ENCODE measurements around the gene FUOM. TPM values are rescaled to one million over a fixed set of nuclear protein-coding genes. Genes with fewer than 3 reads are reported as not detected.

Gene FUOM
- total RNA-seq, 1 experiment from 2014 or later = 33.3 TPM

DNA sequence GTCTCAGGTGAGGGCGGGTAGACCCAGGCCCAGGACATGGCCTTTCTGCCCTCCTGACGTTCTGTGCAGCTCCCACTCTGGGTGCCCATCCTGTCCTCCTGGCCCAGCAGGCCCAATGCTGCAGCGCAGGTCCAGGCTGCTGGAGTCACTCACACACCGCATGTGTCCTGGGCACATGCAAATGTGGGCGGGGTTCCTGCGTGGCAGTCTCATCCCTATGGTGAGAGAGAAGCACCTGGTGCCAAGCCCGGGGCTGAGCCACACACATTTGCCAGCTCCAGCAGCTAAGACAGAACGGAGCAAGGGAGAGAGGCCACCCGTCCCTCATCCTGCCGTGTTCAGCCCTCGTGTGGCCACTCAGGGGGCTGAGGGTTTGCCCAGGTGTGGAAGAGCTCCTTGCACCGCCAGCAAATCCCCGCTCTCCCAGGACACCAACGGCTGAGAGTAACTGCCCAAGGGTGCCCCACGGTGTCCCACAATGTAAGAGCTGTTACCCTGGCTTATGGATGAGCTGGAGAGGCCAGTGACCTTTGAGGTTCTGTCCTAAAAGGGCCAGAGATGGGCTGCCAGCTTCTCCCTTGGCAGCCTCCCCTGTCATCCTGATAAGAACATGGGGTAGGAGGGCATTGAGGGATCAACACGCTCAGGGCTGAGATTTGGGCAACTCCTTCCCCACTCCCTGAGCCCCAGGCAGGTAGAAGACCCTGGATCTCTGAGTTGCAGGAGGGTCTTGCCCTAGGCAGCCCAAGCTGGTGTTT is 4.4 kb downstream of the FUOM start:
- ChIA-PET CTCF (no interaction called here), POLR2A (ENCODE audit: unreplicated experiment) (no interaction called here)
- Histone ChIP-seq H3K9me3 (ENCODE audit: low read length) (no peaks in the 10 kb centered on the region), H3K79me2 (ENCODE audit: low read length) (no peaks in the 10 kb centered on the region), H3K27ac (ENCODE audit: low read length) (no peak overlapping the region), H2AFZ (ENCODE audit: low read length) (no peak overlapping the region), H3F3A (ENCODE audit: low read length, unreplicated experiment) (no peaks in the 10 kb centered on the region), H3K9me2 (replicated peaks; ENCODE audit: low read length) (no peaks in the 10 kb centered on the region), H3K9ac (ENCODE audit: low read length) (no peak overlapping the region), H3K36me3 (ENCODE audit: low read depth, low read length) (no peaks in the 10 kb centered on the region), H3K4me2 (ENCODE audit: low read length) (no peak overlapping the region), H3K27me3 (ENCODE audit: low read length) (no peaks in the 10 kb centered on the region), H3K4me1 (ENCODE audit: insufficient read depth, low read length) (0 out of 2 replicates have a peak, but pooled peaks cover 4% of the 10 kb centered on the region), H3K4me3 (ENCODE audit: low read length) (no peak overlapping the region), H4K20me1 (ENCODE audit: low read length) (no peaks in the 10 kb centered on the region)
- no TSS peak for BruUV-seq (replicated peaks)
- intact Hi-C loops (cut with micrococcal nuclease) = no loop called here
- no peak for TF ChIP-seq EZH2phosphoT487 (IDR thresholded peaks at IDR 0.05; ENCODE audit: borderline replicate concordance, low read length)
- TF ChIP-seq, protein P1, sequence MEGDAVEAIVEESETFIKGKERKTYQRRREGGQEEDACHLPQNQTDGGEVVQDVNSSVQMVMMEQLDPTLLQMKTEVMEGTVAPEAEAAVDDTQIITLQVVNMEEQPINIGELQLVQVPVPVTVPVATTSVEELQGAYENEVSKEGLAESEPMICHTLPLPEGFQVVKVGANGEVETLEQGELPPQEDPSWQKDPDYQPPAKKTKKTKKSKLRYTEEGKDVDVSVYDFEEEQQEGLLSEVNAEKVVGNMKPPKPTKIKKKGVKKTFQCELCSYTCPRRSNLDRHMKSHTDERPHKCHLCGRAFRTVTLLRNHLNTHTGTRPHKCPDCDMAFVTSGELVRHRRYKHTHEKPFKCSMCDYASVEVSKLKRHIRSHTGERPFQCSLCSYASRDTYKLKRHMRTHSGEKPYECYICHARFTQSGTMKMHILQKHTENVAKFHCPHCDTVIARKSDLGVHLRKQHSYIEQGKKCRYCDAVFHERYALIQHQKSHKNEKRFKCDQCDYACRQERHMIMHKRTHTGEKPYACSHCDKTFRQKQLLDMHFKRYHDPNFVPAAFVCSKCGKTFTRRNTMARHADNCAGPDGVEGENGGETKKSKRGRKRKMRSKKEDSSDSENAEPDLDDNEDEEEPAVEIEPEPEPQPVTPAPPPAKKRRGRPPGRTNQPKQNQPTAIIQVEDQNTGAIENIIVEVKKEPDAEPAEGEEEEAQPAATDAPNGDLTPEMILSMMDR (conservative IDR thresholded peaks at IDR 0.05; ENCODE audit: low read depth, low read length) = no peak
- TF ChIP-seq EZH2 (IDR thresholded peaks at IDR 0.05; ENCODE audit: low read length, unreplicated experiment) = no peak
- no peak for ATAC-seq
- DNase-seq = no peak

DNA sequence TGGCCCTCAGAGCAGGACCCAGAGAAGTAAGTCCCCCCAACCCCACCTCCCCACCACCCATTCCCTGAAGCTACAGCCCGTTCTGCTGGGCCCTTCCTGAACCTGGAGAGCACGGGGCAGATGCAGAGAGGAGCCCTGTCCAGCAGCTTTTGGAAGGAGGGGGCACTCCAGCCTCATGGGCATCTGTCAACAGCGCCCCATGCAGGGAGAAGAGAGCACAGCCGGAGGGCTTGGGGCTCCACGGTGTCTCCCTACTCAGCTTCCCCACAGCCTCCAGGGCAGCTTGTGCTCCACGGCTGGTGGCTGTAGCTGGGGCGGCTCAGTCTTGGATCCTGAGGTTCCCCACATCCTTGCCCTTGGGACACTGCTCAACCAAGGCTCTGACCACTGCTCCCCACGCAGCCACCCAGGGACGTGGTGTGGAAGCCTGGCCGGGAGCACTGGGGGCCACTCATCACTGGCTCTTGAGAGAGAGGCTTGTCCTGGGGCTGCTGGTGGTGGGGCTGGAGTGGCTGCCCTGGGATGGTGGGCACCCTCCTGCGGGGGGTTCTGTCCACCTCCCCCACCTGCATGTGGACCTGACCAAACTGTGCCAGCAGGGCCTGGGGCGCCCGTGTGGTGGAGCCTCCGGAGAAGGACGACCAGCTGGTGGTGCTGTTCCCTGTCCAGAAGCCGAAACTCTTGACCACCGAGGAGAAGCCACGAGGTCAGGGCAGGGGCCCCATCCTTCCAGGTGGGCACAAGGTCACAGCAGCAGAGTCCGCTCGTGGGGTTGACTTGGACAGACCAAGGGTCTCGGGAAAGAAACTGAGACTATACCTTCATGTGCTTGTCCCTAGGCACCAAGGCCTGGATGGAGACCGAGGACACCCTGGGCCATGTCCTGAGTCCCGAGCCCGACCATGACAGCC is 6.2 kb downstream of the FUOM start:
- Histone ChIP-seq H3K4me2 (ENCODE audit: low read length) (no peak overlapping the region), H3K9me2 (replicated peaks; ENCODE audit: low read length) (no peaks in the 10 kb centered on the region), H3K4me3 (ENCODE audit: low read length) (no peak overlapping the region), H3K27ac (ENCODE audit: low read length) (no peak overlapping the region), H3K4me1 (ENCODE audit: insufficient read depth, low read length) (0 out of 2 replicates have a peak, but pooled peaks cover 2% of the 10 kb centered on the region), H3K79me2 (ENCODE audit: low read length) (no peaks in the 10 kb centered on the region), H3K9me3 (ENCODE audit: low read length) (no peaks in the 10 kb centered on the region), H4K20me1 (ENCODE audit: low read length) (no peaks in the 10 kb centered on the region), H3K9ac (ENCODE audit: low read length) (no peak overlapping the region), H3F3A (ENCODE audit: low read length, unreplicated experiment) (no peaks in the 10 kb centered on the region), H3K36me3 (ENCODE audit: low read depth, low read length) (no peaks in the 10 kb centered on the region), H2AFZ (ENCODE audit: low read length) (no peak overlapping the region), H3K27me3 (ENCODE audit: low read length) (no peaks in the 10 kb centered on the region)
- intact Hi-C loops (cut with micrococcal nuclease) = no loop called here
- no TSS peak for BruUV-seq (replicated peaks)
- TF ChIP-seq EZH2 (IDR thresholded peaks at IDR 0.05; ENCODE audit: low read length, unreplicated experiment) = no peak
- TF ChIP-seq EZH2phosphoT487 (IDR thresholded peaks at IDR 0.05; ENCODE audit: borderline replicate concordance, low read length) = no peak
- TF ChIP-seq, protein P1 (conservative IDR thresholded peaks at IDR 0.05; ENCODE audit: low read depth, low read length) = 0 out of 2 replicates have a peak, but pooled peaks have one; percentile 13
- no peak for ATAC-seq
- no peak for DNase-seq
- CTCF ChIA-PET = no interaction called here
- POLR2A ChIA-PET (ENCODE audit: unreplicated experiment) = no interaction called here
